NCI-H187 treated with DMSO at 0.1 percent for 48 hours (cell line): ENCODE data around the gene ITGA7.

ENCODE experiments used
- DNase-seq: peaks from one replicate; lab custom pipeline; 2025; lab: John Stamatoyannopoulos, UW

Gene ITGA7

GRCh38 chr12:55736076-55736475, 28.4 kb upstream of the ITGA7 start:
- DNase-seq, result no peak

- no peak for DNase-seq
These were observed 26.9 kb upstream of the ITGA7 start for GRCh38 chr12:55734595-55734994.

GRCh38 chr12:55733858-55734257, 26.2 kb upstream of the ITGA7 start:
- no peak for DNase-seq

GRCh38 chr12:55733021-55733555, 25.4 kb upstream of the ITGA7 start:
- DNase-seq, result no peak

GRCh38 chr12:55732288-55732687, 24.6 kb upstream of the ITGA7 start:
- DNase-seq, result no peak

- no peak for DNase-seq
These were observed 22.4 kb upstream of the ITGA7 start for GRCh38 chr12:55729819-55730818.

- peak; percentile 39 for DNase-seq
These were observed 21.5 kb upstream of the ITGA7 start, which contains the start of gene CD63 for GRCh38 chr12:55728939-55729818. TSS of gene CD63 (minus strand) at chr12:55729009. CDS start at chr12:55728341, 668 bp downstream.

GRCh38 chr12:55728186-55728938, 20.7 kb upstream of the ITGA7 start:
- no peak for DNase-seq

GRCh38 chr12:55727643-55728185, 20.0 kb upstream of the ITGA7 start:
- no peak for DNase-seq

GRCh38 chr12:55726971-55727370, 19.3 kb upstream of the ITGA7 start:
- no peak for DNase-seq

GRCh38 chr12:55725556-55725955, 17.9 kb upstream of the ITGA7 start:
- no peak for DNase-seq

- DNase-seq, result no peak
These were observed 17.2 kb upstream of the ITGA7 start for GRCh38 chr12:55724940-55725309.

GRCh38 chr12:55724226-55724939, 16.7 kb upstream of the ITGA7 start:
- no peak for DNase-seq

- no peak for DNase-seq
These were observed 16.0 kb upstream of the ITGA7 start for GRCh38 chr12:55723516-55724225.

- no peak for DNase-seq
These were observed 15.2 kb upstream of the ITGA7 start for GRCh38 chr12:55722948-55723347.

- DNase-seq, result no peak
These were observed 14.0 kb upstream of the ITGA7 start for GRCh38 chr12:55721601-55722213.

- no peak for DNase-seq
These were observed 13.3 kb upstream of the ITGA7 start for GRCh38 chr12:55720894-55721444.

- DNase-seq, result no peak
These were observed 12.4 kb upstream of the ITGA7 start, which contains the start of gene RDH5 for GRCh38 chr12:55720071-55720564. TSS of gene RDH5 (plus strand) at chr12:55720393. CDS start at chr12:55721185, 792 bp downstream.

- no peak for DNase-seq
These were observed 11.7 kb upstream of the ITGA7 start for GRCh38 chr12:55719371-55719770.
